PFSK-1 (cell line): ENCODE data around the gene NABP1.

Experiments used
- POLR2AphosphoS5 ChIP-seq: IDR thresholded peaks from 2 replicates; pipeline ENCODE4 v1.6.1; 2012; ENCODE audit warnings: low read depth, mild to moderate bottlenecking, control low read depth, low read length, moderate library complexity
- SIN3A ChIP-seq: IDR thresholded peaks from 2 replicates; pipeline ENCODE4 v1.6.1; 2012; ENCODE audit warnings: mild to moderate bottlenecking, low read length, moderate library complexity, borderline replicate concordance; ENCODE audit not compliant: insufficient read depth
- TF ChIP-seq, protein P1 (sequence below), 2 experiments: IDR thresholded peaks; 2 replicates each; pipeline versions ENCODE4 v1.6.1 to v1.8.0; 2011 to 2012; ENCODE audit warnings: low read depth in 2 of 2, low read length in 2 of 2, control low read depth in 1 of 2, inconsistent platforms in 1 of 2, mild to moderate bottlenecking in 1 of 2, moderate library complexity in 1 of 2; ENCODE audit not compliant: insufficient read depth in 1 of 2

GRCh38 chr2:191676790-191677645, 918 bp upstream of the NABP1 start:
- TF ChIP-seq, protein P1, sequence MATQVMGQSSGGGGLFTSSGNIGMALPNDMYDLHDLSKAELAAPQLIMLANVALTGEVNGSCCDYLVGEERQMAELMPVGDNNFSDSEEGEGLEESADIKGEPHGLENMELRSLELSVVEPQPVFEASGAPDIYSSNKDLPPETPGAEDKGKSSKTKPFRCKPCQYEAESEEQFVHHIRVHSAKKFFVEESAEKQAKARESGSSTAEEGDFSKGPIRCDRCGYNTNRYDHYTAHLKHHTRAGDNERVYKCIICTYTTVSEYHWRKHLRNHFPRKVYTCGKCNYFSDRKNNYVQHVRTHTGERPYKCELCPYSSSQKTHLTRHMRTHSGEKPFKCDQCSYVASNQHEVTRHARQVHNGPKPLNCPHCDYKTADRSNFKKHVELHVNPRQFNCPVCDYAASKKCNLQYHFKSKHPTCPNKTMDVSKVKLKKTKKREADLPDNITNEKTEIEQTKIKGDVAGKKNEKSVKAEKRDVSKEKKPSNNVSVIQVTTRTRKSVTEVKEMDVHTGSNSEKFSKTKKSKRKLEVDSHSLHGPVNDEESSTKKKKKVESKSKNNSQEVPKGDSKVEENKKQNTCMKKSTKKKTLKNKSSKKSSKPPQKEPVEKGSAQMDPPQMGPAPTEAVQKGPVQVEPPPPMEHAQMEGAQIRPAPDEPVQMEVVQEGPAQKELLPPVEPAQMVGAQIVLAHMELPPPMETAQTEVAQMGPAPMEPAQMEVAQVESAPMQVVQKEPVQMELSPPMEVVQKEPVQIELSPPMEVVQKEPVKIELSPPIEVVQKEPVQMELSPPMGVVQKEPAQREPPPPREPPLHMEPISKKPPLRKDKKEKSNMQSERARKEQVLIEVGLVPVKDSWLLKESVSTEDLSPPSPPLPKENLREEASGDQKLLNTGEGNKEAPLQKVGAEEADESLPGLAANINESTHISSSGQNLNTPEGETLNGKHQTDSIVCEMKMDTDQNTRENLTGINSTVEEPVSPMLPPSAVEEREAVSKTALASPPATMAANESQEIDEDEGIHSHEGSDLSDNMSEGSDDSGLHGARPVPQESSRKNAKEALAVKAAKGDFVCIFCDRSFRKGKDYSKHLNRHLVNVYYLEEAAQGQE (IDR thresholded peaks at IDR 0.05; ENCODE audit: insufficient read depth in 1 of 2, low read depth in 2 of 2, low read length in 2 of 2): no peak
- TF ChIP-seq POLR2AphosphoS5 (no peak), SIN3A (no peak)
